M059J (cell line): Measurements from ENCODE around the gene NR2C2. TPM values are rescaled to one million over a fixed set of nuclear protein-coding genes. Genes with fewer than 3 reads are reported as not detected.
A peak's percentile ranks its signal among the peaks of the same experiment; 100 is the strongest.

Experiments used
- DNase-seq: peaks from one replicate; pipeline ENCODE4 v3.0.0-alpha.2; 2012; ENCODE audit warnings: low read depth
- total RNA-seq: library from RNA; depleted of rRNA; stranded (reverse); fragments of >200 nt; shearing (Covaris generic); gene quantifications from 2 replicates; pipeline ENCODE4 v1.2.3, GENCODE V29; 2014

Gene NR2C2
- total RNA-seq, 1 experiment from 2014 or later, result 20.3 TPM

DNA sequence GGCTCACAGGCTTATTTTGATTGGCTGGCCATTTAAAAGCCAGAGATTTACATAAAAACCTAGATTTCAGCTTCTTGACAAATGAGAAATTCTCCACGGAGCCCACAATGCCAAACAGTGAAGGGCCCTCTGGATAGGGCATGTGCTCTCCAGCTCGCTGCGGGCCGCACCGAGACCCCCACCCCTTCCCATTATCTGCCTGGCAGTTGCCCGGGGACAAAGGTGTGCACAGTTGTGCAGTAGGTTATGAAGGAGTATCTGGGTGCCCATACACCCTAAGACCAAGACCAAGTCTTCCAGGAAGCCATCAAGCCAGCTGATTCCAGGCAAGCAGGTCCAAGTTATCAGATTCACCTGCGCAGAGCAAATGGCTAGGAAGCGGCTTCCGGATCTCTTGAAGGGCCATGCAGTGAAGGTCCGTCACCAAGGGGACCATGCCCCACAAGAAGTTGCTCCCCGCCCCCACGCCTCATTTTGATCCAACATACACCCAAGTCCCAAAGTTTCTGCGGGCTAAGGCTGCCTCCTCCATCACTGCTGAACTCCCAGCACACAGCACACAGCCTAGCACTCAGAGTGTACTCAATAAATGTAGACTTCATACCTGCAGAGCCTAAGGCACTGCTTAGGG lies 116.4 kb downstream of the NR2C2 start:
- no peak for DNase-seq

- peak; percentile 15 for DNase-seq
These were observed 117.0 kb downstream of the NR2C2 start for GRCh38 chr3:15064299-15064834.

GRCh38 chr3:15064835-15065549 lies 117.6 kb downstream of the NR2C2 start, which contains the start of gene MRPS25:
MRPS25 (minus strand) TSS chr3:15065315; CDS start chr3:15065194, 121 bp downstream.
- DNase-seq, result peak; percentile 87

- no peak for DNase-seq
These were observed 118.2 kb downstream of the NR2C2 start for GRCh38 chr3:15065550-15066007.

GRCh38 chr3:15066467-15066866 lies 119.1 kb downstream of the NR2C2 start:
- DNase-seq, result no peak

DNA sequence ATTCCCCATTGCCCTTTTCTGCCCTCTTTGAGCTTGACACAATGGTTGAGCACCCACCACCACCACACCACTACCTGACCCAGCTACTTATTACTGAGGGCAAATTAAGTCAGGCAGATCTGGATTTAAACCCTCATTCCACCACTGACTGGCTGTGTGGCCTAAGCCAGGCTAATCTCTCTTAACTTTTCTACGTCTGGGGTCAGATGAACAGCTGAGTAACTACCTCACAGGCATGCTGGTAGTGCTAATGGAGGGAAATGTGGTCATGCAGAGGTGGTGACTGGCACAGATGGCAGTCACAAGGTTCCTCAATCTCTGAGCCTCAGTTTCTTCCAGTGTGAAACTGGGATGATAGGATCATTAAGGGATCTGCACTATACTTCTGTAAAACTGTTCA lies 122.1 kb downstream of the NR2C2 start:
- no peak for DNase-seq

DNA sequence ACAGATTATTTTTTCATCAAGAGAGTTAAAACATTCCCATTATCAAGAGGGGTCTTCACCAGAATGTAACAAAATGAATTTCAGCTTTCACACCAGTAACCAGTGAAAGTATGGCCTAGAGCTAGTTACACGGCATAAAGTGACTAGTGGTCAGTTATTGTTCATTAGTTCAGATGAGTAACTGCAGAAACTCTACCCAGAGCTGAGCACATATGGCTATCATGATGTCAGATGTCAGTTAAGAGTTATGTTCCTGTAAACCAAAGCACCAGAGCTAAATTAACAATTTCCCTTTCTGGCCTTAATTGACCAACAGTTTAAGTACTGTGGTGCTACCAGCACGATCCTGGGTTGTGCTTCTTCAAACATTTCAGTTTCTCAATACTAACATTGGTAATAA lies 124.3 kb downstream of the NR2C2 start:
- no peak for DNase-seq

GRCh38 chr3:15074500-15074899 lies 127.1 kb downstream of the NR2C2 start:
- no peak for DNase-seq

DNA sequence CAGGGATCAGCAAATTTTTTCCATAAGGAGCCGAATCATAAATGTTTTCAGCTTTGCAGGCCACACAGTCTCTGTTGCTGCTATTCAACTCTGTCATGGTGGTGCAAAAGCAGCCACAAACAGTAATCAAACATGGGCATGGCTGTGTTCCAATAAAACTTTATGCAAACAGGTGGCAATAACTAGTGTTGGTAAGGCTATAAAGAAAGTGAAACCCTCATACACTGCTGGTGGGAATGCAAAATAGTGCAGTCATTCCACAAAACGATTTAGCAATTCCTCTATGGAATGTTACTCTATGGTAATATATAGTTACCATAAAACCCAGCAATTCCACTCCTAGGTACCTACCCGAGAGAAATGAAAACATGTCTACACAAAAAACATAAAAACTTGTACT lies 131.7 kb downstream of the NR2C2 start:
- no peak for DNase-seq

DNA sequence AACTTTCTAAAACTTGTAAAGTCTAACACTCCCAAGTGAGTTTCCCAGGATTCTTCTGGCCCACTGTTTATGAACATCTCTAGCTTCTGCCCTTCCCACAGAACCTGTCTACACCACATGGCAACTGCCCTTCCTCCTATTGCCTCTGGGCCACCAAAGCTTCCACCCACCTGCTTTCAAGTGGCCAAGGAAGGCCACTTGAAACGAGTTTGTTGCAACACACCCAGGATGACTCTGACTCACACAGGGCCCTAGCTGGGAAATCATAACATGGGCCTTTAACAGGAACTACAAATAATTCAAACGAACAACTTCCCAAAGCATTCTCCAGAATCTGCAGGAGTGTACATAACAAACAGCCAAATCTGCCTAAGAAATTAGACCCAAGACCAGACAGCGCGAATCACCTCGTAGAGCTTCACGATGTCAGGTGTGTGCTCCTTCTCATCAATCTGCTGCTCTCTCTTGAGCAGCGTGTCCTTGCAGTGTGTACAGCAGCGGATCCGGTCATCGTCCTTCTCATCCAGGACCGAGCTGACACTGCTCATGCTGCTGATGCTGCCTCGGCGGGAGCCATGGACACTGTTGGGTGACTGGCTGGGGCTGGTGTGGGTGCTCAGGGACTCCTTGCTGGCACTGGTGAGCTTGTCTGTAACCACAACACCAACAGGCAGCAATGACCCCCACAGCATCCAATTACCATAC lies 134.7 kb downstream of the NR2C2 start:
- no peak for DNase-seq

DNA sequence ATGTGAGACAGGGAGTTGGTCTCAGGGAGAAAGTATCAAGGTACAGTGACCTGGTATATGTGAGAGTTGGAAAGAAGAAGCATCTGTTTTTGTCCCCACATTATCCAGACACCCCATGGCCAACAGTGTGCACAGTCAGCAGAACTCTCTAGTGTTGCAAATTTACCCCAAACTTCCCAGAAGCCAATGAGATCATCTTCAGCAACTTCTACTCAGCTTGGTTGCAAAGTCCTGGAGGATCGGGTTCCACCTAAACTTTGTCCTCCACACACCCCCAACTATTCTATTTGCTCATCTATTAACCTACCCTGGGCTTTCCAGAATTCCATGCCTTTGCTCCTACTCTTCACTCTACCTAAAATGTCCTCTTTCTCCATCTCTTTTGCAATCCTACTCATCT lies 135.9 kb downstream of the NR2C2 start:
- no peak for DNase-seq

DNA sequence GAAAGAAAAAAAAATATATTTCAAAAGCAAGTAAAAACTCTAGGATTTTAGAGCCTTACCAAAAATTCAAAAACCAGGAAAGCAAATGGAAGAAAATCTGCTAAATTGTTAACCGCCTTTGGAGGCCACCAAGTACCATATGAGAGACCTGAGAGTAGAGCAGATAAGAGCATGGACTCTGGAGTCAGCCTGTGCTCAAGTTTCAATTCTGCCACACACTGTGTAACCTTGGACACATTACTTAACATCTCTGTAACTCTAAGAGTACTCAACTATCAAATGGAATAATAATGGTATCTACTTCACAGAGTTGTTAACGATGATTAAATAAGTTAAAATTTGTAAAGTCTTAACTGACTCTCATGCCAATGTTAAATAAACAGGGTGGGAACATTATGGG lies 138.9 kb downstream of the NR2C2 start:
- DNase-seq, result no peak

DNA sequence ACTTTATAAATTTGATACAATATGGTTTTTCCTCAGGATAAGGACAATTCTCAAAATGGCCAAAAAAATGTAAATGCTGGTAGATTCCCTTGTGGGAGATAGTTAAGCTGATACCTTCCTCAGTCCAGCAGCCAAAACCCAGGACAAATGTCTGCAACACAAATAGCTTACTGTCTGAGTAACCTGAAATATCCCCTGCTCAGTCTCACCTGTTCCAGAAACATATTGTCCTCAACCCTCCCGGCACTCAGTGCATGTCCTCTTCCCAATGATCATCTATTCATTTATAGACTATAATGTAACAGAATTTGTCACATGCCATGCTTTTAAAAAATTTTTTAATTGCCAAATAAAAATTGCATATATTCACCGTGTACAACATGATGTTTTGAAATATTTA lies 139.3 kb downstream of the NR2C2 start:
- DNase-seq, result no peak

GRCh38 chr3:15089201-15089600 lies 141.8 kb downstream of the NR2C2 start:
- no peak for DNase-seq

DNA sequence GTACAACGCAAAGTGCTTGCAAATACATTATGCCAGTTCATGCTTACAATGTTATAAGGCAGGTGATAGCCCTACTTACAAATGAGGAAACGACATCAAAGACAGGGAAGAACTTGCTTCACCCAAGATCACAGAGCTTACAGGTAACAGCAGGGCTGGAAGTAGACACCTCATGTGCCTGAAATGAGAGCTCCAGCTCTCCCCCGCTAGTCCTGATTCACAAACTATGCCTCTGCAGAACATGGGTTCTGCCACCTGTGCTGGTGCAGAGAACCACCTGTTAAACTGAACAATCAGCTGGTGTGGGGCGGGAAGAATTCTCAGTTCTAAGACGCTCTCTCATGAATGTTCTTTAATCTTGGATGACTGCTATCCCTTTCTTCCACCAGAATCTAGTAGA lies 144.2 kb downstream of the NR2C2 start:
- no peak for DNase-seq

DNA sequence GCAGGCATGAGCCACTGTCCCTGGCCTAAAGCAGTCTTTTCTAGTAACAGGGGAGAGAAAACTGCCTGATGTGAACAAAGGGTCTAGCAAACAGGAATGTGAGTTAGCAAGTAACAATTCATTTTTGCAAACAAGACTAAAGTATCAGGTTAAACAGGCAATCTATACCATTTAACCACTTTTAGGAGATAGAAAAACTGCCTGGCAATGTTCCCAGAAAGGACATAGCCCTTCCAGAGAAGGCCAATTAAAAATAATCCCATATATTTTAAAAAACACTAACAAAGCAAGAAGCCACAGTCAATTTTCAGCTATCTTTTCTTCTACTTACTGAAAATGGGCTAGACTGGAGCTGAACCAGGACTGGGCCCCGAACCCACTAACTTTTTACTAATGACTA lies 145.3 kb downstream of the NR2C2 start:
- DNase-seq, result no peak

DNA sequence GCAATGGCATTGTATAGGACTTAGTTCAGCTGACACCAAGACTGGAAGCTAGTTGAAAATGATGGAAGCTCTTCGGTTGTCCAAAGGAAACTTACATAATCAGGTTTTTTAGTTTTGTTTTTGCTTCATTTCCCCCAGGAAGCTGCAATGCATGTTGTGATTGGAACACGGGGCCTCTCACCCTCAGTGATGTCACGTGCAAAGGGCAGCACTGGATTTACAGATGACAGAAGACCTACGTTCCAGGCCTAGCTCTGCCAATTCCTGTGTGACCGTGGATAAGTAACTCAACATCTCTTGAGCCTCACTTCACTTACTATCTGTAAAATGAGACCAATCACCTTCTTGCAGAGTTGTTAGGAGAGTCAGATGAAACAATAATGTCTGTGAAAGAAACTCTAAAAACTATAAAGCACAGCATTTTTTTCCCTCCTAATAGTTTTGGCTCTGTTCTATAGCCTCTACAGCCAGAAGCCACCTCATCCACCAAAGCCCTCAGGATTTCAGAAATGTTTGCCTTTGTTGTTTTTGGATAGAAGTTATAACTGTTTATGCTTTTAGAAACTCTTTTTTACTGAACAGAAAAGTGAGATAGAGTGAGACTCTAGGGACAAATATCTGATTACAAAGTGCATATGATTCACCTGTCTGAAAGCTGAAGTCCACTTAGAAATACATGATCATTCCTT lies 146.9 kb downstream of the NR2C2 start:
- DNase-seq, result no peak

DNA sequence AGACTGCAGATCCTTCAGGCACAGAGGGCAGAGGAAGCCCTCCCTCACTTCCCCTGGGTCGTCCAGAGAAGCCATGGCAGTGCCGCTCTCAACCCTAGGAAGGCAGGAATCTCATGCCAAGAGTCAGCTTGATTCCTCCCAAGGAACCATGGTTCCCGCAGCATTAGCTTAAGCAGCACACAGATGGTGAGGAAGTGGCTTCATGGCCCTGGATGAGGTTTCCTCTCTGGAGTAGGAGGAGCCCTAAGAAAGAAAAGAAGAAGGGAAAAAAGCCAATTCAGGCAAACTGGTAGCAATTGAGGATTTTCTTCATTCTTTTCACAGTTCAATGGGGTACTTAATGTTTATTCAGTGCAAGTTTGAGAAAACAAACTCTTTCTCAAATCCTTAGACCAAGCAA lies 148.7 kb downstream of the NR2C2 start:
- DNase-seq, result no peak

- DNase-seq, result peak; percentile 42
These were observed 150.5 kb downstream of the NR2C2 start for GRCh38 chr3:15097891-15098290.
